CD14-positive monocyte (primary cell): Measurements from ENCODE around the gene ANGPTL2. TPM values are rescaled to one million over a fixed set of nuclear protein-coding genes. Genes with fewer than 3 reads are reported as not detected.
A peak's percentile ranks its signal among the peaks of the same experiment; 100 is the strongest.

ENCODE experiments used
- DNase-seq, 3 donors: peaks; one replicate each; pipeline ENCODE4 v3.0.0-alpha.2; 2011 to 2022
- H2AFZ ChIP-seq: 2 replicates; pipeline ENCODE4 v1.6.0; 2012; ENCODE audit warnings: mild to moderate bottlenecking, low read depth, low read length, inconsistent platforms; ENCODE audit not compliant: insufficient read depth, poor library complexity, severe bottlenecking
- H3K27ac ChIP-seq, 2 donors: 1 replicate in 1 of 2; 2 replicates in 1 of 2; pipeline ENCODE4 v1.5.1; 2012 to 2013; ENCODE audit warnings: low read length in 2 of 2, control low read depth in 1 of 2, inconsistent platforms in 1 of 2, low read depth in 1 of 2, mild to moderate bottlenecking in 1 of 2
- H3K27me3 ChIP-seq, 2 donors: one replicate each; pipeline versions ENCODE4 v1.6.0 to v1.6.1; 2011 to 2013; ENCODE audit warnings: low read length in 2 of 2; ENCODE audit not compliant: control insufficient read depth in 2 of 2, insufficient read depth in 2 of 2
- H3K36me3 ChIP-seq, 2 donors: replicated peaks in 1 of 2; 1 replicate in 1 of 2; 2 replicates in 1 of 2; pipeline versions ENCODE4 v1.5.1 to v1.6.1; 2012 to 2013; ENCODE audit warnings: low read length in 2 of 2, control low read depth in 1 of 2, inconsistent platforms in 1 of 2, mild to moderate bottlenecking in 1 of 2; ENCODE audit not compliant: insufficient read depth in 2 of 2, control insufficient read depth in 1 of 2
- H3K4me1 ChIP-seq, 2 donors: 1 replicate in 1 of 2; 2 replicates in 1 of 2; pipeline versions ENCODE4 v1.5.1 to v1.6.1; 2012 to 2013; ENCODE audit warnings: low read length in 2 of 2, control low read depth in 1 of 2, inconsistent platforms in 1 of 2, mild to moderate bottlenecking in 1 of 2, moderate library complexity in 1 of 2; ENCODE audit not compliant: insufficient read depth in 2 of 2, control insufficient read depth in 1 of 2
- H3K4me2 ChIP-seq: replicated peaks from 2 replicates; pipeline ENCODE3; 2012; ENCODE audit warnings: low read length, moderate library complexity, mild to moderate bottlenecking; ENCODE audit not compliant: poor library complexity, severe bottlenecking; ENCODE audit errors: extremely low read depth
- H3K4me3 ChIP-seq, 3 experiments: fragments of 200-600 bp in 1 of 3; sonication (generic) in 1 of 3; replicated peaks in 1 of 3; 1 replicate in 2 of 3; 2 replicates in 1 of 3; pipeline ENCODE4 v1.5.1; 2011 to 2013; ENCODE audit warnings: low read length in 3 of 3, mild to moderate bottlenecking in 3 of 3, control low read depth in 2 of 3, low read depth in 2 of 3, inconsistent platforms in 1 of 3, moderate library complexity in 1 of 3
- H3K79me2 ChIP-seq: 2 replicates; pipeline ENCODE4 v1.6.0; 2012; ENCODE audit warnings: mild to moderate bottlenecking, control low read depth, inconsistent platforms, low read length, moderate library complexity; ENCODE audit not compliant: insufficient read depth
- H3K9ac ChIP-seq: 2 replicates; pipeline ENCODE4 v1.6.0; 2017; ENCODE audit warnings: low read length, mild to moderate bottlenecking; ENCODE audit not compliant: insufficient read depth, poor library complexity, severe bottlenecking
- H3K9me3 ChIP-seq, 2 donors: replicated peaks in 1 of 2; 1 replicate in 1 of 2; 2 replicates in 1 of 2; pipeline versions ENCODE4 v1.5.1 to v1.6.1; 2012 to 2013; ENCODE audit warnings: low read length in 2 of 2, control low read depth in 1 of 2; ENCODE audit not compliant: control insufficient read depth in 1 of 2, insufficient read depth in 1 of 2
- H4K20me1 ChIP-seq: 2 replicates; pipeline ENCODE4 v1.6.0; 2012; ENCODE audit warnings: mild to moderate bottlenecking, low read length, control low read depth, moderate library complexity; ENCODE audit not compliant: insufficient read depth
- H3K27ac Mint-ChIP-seq, 7 donors: one replicate each; pipeline ENCODE4 v1.8.0; 2020; ENCODE audit warnings: mild to moderate bottlenecking in 7 of 7, mixed read lengths in 7 of 7, moderate library complexity in 6 of 7, inconsistent platforms in 2 of 7
- H3K27me3 Mint-ChIP-seq, 3 donors: one replicate each; pipeline ENCODE4 v1.8.0; 2021 to 2022; ENCODE audit warnings: low read depth in 3 of 3, mild to moderate bottlenecking in 3 of 3, mixed read lengths in 3 of 3, moderate library complexity in 3 of 3, inconsistent platforms in 1 of 3
- H3K36me3 Mint-ChIP-seq, 2 donors: one replicate each; pipeline ENCODE4 v1.8.0; 2020; ENCODE audit warnings: mixed read lengths in 2 of 2, inconsistent platforms in 1 of 2, mild to moderate bottlenecking in 1 of 2
- H3K4me1 Mint-ChIP-seq: one replicate; pipeline ENCODE4 v1.8.0; 2020; ENCODE audit warnings: mild to moderate bottlenecking, mixed read lengths
- H3K4me3 Mint-ChIP-seq, 2 donors: one replicate each; pipeline ENCODE4 v1.8.0; 2020; ENCODE audit warnings: mild to moderate bottlenecking in 2 of 2, mixed read lengths in 2 of 2, moderate library complexity in 1 of 2
- H3K9me3 Mint-ChIP-seq, 7 donors: one replicate each; pipeline ENCODE4 v1.8.0; 2020 to 2022; ENCODE audit warnings: mixed read lengths in 7 of 7, mild to moderate bottlenecking in 6 of 7, moderate library complexity in 6 of 7, inconsistent platforms in 2 of 7
- CTCF ChIP-seq: fragments of 200-600 bp; IDR thresholded peaks from one replicate; pipeline ENCODE4 v1.8.0; 2022; ENCODE audit warnings: antibody characterized with exemption, mild to moderate bottlenecking
- WGBS: methylation state at CpG from one replicate; pipeline ENCODE4 v1.1.5; 2013; ENCODE audit warnings: missing lambda C conversion rate; ENCODE audit not compliant: insufficient coverage; 5-methylcytosine and 5-hydroxymethylcytosine counted together
- intact Hi-C, 2 donors: fragments of 100-400 bp; cut with micrococcal nuclease; formaldehyde crosslinking; loops; one replicate each; pipeline versions ENCODE4 v1.15.0 to v1.15.1; 2023
- polyA plus RNA-seq, 3 donors: library from polyadenylated mRNA; depleted of rRNA in 1 of 3; unstranded in 2 of 3; stranded (reverse) in 1 of 3; fragments of 300-500 nt in 2 of 3; fragments of >200 nt in 1 of 3; fragmentation: Illumina TruSeq in 2 of 3; gene quantifications; 1 replicate in 2 of 3; 2 replicates in 1 of 3; pipeline ENCODE4 v1.2.3, GENCODE V29; 2012 to 2021

ANGPTL2 gene
- polyA plus RNA-seq, 3 donors: not detected

GRCh38 chr9:127061411-127061810 is 61.0 kb downstream of the ANGPTL2 start:
- Histone ChIP-seq H4K20me1 (no peaks in the 10 kb centered on the region), H3K4me3 (no peak overlapping the region), H3K27ac (no peak overlapping the region), H3K36me3 (no peaks in the 10 kb centered on the region), H3K4me1 (peaks cover 0 to 4% of the 10 kb centered on the region in 2 donors), H3K9me3 (no peaks in the 10 kb centered on the region), H3K4me2 (no peak overlapping the region), H3K9ac (no peak overlapping the region), H2AFZ (no peak overlapping the region), H3K27me3 (no peaks in the 10 kb centered on the region), H3K79me2 (no peaks in the 10 kb centered on the region)
- intact Hi-C loops: no loop called here
- H3K4me1 Mint-ChIP-seq: peaks cover 4% of the 10 kb centered on the region
- 100% methylated on average over 1 of the region's 3 CpGs for WGBS
- DNase-seq: no peak
- no peak for TF ChIP-seq CTCF
- H3K4me3 Mint-ChIP-seq: no peak overlapping the region
- H3K27ac Mint-ChIP-seq: peak overlapping the region in 1 of 7 donors; percentile 70
- peaks cover 0 to 21% of the 10 kb centered on the region in 2 donors for H3K36me3 Mint-ChIP-seq
- no peaks in the 10 kb centered on the region for H3K9me3 Mint-ChIP-seq
- H3K27me3 Mint-ChIP-seq: peaks cover 0 to 3% (median 1%) of the 10 kb centered on the region in 3 donors

- Histone ChIP-seq H4K20me1 (no peaks in the 10 kb centered on the region), H2AFZ (no peak overlapping the region), H3K9ac (no peak overlapping the region), H3K4me3 (no peak overlapping the region), H3K27me3 (no peaks in the 10 kb centered on the region), H3K9me3 (no peaks in the 10 kb centered on the region), H3K79me2 (no peaks in the 10 kb centered on the region), H3K36me3 (no peaks in the 10 kb centered on the region), H3K27ac (no peak overlapping the region), H3K4me2 (no peak overlapping the region), H3K4me1 (no peaks in the 10 kb centered on the region)
- Mint-ChIP-seq H3K27ac (peak overlapping the region in 2 of 7 donors; percentile 26 to 43), H3K4me3 (no peak overlapping the region), H3K36me3 (peaks cover 0 to 20% of the 10 kb centered on the region in 2 donors), H3K27me3 (no peaks in the 10 kb centered on the region), H3K4me1 (no peaks in the 10 kb centered on the region), H3K9me3 (no peaks in the 10 kb centered on the region)
- no peak for TF ChIP-seq CTCF
- no peak for DNase-seq
- WGBS: 100% methylated on average over 4 of the region's 4 CpGs
- intact Hi-C loops: no loop called here
Measured at GRCh38 chr9:127059765-127060361, 62.6 kb downstream of the ANGPTL2 start.
